ENCODE data around the gene UBAC2.

DNA sequence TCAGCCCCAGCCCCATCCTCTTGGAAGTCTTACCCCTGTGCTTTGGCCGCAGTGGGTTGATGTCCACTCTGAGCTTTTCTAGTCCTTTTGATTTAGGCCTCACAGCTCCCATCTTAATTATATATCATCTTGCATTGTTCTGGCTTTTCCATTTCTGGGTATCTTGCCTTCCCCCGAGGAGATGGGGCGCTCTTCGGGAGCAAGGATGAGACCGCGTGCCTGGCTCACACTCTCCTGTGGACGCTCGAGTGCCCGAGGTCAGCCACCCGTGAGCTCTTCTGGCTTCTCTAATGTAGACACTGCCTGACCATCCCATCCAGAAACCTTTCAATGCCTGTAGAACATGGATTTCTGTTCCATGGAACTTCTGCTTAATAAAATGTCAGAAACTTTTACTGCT lies 160.0 kb downstream of the UBAC2 start:
- TF ChIP-seq, protein P1, sequence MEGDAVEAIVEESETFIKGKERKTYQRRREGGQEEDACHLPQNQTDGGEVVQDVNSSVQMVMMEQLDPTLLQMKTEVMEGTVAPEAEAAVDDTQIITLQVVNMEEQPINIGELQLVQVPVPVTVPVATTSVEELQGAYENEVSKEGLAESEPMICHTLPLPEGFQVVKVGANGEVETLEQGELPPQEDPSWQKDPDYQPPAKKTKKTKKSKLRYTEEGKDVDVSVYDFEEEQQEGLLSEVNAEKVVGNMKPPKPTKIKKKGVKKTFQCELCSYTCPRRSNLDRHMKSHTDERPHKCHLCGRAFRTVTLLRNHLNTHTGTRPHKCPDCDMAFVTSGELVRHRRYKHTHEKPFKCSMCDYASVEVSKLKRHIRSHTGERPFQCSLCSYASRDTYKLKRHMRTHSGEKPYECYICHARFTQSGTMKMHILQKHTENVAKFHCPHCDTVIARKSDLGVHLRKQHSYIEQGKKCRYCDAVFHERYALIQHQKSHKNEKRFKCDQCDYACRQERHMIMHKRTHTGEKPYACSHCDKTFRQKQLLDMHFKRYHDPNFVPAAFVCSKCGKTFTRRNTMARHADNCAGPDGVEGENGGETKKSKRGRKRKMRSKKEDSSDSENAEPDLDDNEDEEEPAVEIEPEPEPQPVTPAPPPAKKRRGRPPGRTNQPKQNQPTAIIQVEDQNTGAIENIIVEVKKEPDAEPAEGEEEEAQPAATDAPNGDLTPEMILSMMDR (IDR thresholded peaks at IDR 0.05), result no peak
- no peak for TF ChIP-seq POLR2A (IDR thresholded peaks at IDR 0.05)
